ENCODE data around the gene IRF9. TPM values are rescaled to one million over a fixed set of nuclear protein-coding genes. Genes with fewer than 3 reads are reported as not detected.

Gene IRF9
- total and polyA plus RNA-seq, 2 of the 13 experiments (the other 11 are each of a cell fraction or from before 2014, with no cell fraction given), result 14.9 to 49.7 TPM

DNA sequence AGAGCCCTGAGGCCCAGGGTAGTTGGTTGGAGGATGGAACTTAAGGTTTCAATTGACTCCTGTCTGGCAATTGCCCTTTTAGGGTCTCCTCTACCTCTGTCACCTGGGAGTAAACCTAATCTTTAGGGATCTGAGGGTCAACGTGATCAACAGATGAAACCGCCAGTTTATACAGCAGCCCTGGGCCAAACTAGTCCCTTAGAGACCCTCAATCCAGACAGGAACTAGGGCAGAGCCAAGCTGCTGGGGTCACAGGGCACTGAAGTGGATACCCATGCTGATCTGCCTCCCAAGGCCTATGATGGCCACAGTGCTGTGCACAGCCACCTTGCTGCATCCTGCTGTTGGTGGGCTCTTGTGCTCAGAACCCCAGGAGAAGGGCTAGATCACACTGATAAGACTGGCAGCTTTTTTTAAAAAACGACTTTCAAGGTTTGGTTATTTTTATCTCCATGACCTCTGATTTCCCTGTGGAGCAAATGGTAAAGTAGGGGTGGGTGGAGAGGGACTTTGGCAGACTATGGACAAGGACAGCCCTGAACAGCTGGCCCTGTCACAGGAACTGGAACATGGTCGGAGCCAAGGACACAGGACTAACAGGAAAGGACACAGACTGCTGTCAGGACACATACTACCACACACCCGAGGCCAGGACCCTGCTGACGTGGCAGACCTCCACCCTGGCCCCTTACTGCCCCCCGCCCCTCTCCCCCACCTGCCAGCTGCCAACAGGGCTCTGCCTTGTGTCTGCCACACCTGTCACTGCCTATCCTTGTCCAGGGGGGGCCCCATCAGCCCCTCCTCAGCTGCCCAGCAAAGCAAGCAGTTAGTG lies 30.1 kb upstream of the IRF9 start (continued):
- TF ChIP-seq, protein P1, sequence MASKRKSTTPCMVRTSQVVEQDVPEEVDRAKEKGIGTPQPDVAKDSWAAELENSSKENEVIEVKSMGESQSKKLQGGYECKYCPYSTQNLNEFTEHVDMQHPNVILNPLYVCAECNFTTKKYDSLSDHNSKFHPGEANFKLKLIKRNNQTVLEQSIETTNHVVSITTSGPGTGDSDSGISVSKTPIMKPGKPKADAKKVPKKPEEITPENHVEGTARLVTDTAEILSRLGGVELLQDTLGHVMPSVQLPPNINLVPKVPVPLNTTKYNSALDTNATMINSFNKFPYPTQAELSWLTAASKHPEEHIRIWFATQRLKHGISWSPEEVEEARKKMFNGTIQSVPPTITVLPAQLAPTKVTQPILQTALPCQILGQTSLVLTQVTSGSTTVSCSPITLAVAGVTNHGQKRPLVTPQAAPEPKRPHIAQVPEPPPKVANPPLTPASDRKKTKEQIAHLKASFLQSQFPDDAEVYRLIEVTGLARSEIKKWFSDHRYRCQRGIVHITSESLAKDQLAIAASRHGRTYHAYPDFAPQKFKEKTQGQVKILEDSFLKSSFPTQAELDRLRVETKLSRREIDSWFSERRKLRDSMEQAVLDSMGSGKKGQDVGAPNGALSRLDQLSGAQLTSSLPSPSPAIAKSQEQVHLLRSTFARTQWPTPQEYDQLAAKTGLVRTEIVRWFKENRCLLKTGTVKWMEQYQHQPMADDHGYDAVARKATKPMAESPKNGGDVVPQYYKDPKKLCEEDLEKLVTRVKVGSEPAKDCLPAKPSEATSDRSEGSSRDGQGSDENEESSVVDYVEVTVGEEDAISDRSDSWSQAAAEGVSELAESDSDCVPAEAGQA (IDR thresholded peaks at IDR 0.05; ENCODE audit: low read depth), result no peak
- TF ChIP-seq, protein P1 (CRISPR knock-in tag; IDR thresholded peaks at IDR 0.05; ENCODE audit: borderline replicate concordance), result no peak
- TF ChIP-seq NR2C2 (CRISPR knock-in tag; IDR thresholded peaks at IDR 0.05; ENCODE audit: borderline replicate concordance) (0 out of 2 replicates have a peak, but pooled peaks have one; percentile 41), ZNF629 (CRISPR knock-in tag; conservative IDR thresholded peaks at IDR 0.05) (no peak), YEATS2 (CRISPR knock-in tag; IDR thresholded peaks at IDR 0.05; ENCODE audit: borderline replicate concordance) (peak; percentile 33; the same call in 1 of the 2 replicates), PHB2 (IDR thresholded peaks at IDR 0.05; ENCODE audit: partially characterized antibody) (no peak), ZNF577 (CRISPR knock-in tag; IDR thresholded peaks at IDR 0.05; ENCODE audit: borderline replicate concordance, low read depth) (no peak), NR2F1 (CRISPR knock-in tag; IDR thresholded peaks at IDR 0.05) (0 out of 4 replicates have a peak, but pooled peaks of 1 of the 2 experiments have one; percentile 19), EED (CRISPR knock-in tag; IDR thresholded peaks at IDR 0.05) (peak; percentile 40; the same call in 1 of the 2 replicates), ZNF7 (CRISPR knock-in tag; IDR thresholded peaks at IDR 0.05) (no peak), RNF2 (conservative IDR thresholded peaks at IDR 0.05; ENCODE audit: low read depth) (no peak), TGIF2 (CRISPR knock-in tag; IDR thresholded peaks at IDR 0.05) (peak; percentile 45; the same call in 1 of the 2 replicates), DMAP1 (CRISPR knock-in tag; IDR thresholded peaks at IDR 0.05) (no peak), ZNF274 (CRISPR knock-in tag; IDR thresholded peaks at IDR 0.05) (peak; percentile 88), PAF1 (CRISPR knock-in tag; IDR thresholded peaks at IDR 0.05) (no peak), NFIC (IDR thresholded peaks at IDR 0.05; ENCODE audit: low read length) (no peak), NCOA2 (CRISPR knock-in tag; IDR thresholded peaks at IDR 0.05) (peak; percentile 64; the same call in 1 of the 2 replicates)
- TF ChIP-seq, protein P2, sequence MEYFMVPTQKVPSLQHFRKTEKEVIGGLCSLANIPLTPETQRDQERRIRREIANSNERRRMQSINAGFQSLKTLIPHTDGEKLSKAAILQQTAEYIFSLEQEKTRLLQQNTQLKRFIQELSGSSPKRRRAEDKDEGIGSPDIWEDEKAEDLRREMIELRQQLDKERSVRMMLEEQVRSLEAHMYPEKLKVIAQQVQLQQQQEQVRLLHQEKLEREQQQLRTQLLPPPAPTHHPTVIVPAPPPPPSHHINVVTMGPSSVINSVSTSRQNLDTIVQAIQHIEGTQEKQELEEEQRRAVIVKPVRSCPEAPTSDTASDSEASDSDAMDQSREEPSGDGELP (IDR thresholded peaks at IDR 0.05; ENCODE audit: borderline replicate concordance, low read depth), result peak; percentile 98
- TF ChIP-seq, protein P3, sequence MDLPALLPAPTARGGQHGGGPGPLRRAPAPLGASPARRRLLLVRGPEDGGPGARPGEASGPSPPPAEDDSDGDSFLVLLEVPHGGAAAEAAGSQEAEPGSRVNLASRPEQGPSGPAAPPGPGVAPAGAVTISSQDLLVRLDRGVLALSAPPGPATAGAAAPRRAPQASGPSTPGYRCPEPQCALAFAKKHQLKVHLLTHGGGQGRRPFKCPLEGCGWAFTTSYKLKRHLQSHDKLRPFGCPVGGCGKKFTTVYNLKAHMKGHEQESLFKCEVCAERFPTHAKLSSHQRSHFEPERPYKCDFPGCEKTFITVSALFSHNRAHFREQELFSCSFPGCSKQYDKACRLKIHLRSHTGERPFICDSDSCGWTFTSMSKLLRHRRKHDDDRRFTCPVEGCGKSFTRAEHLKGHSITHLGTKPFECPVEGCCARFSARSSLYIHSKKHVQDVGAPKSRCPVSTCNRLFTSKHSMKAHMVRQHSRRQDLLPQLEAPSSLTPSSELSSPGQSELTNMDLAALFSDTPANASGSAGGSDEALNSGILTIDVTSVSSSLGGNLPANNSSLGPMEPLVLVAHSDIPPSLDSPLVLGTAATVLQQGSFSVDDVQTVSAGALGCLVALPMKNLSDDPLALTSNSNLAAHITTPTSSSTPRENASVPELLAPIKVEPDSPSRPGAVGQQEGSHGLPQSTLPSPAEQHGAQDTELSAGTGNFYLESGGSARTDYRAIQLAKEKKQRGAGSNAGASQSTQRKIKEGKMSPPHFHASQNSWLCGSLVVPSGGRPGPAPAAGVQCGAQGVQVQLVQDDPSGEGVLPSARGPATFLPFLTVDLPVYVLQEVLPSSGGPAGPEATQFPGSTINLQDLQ (CRISPR knock-in tag; IDR thresholded peaks at IDR 0.05), result no peak

All from HepG2 (cell line).